ENCODE data around the gene ANKRD36. TPM values are rescaled to one million over a fixed set of nuclear protein-coding genes. Genes with fewer than 3 reads are reported as not detected.
"Not testable (repeated sequence)": the region's sequence is repeated elsewhere in the genome, so short reads cannot be mapped to it uniquely, and the experiment has no call there.

Gene ANKRD36
- total and polyA plus RNA-seq, 2 of the 13 experiments (the other 11 are each of a cell fraction or from before 2014, with no cell fraction given), result 6.4 to 27.3 TPM

- no peak for TF ChIP-seq KIAA2018 (CRISPR knock-in tag; IDR thresholded peaks at IDR 0.05; ENCODE audit: borderline replicate concordance)
- TF ChIP-seq FOXA3 (CRISPR knock-in tag; IDR thresholded peaks at IDR 0.05), result no peak
- no peak for TF ChIP-seq ZMYM3 (CRISPR knock-in tag; IDR thresholded peaks at IDR 0.05)
- TF ChIP-seq ZNF552 (CRISPR knock-in tag; IDR thresholded peaks at IDR 0.05; ENCODE audit: borderline replicate concordance), result no peak
These were observed 154.6 kb downstream of the ANKRD36 start (continued) for GRCh38 chr2:97267411-97268074.

DNA sequence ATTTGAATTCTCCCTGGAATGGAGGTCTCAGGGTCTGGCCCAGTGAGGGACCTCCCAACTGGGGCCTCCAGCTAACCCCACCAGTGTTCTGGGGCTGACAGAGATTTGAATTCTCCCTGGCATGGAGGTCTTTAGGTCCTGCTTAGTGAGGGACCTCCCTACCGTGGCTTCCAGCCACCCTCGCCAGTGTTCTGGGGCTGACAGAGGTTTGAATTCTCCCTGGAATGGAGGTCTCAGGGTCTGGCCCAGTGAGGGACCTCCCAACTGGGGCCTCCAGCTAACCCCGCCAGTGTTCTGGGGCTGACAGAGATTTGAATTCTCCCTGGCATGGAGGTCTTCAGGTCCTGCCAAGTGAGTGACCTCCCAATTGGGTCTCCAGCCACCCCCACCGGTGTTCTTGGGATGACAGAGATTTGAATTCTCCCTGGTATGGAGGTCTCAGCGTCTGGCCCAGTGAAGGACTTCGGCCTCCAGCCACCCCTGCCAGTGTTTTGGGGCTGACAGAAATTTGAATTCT lies 155.2 kb downstream of the ANKRD36 start:
- H3K4me1 ChIP-seq (ENCODE audit: insufficient read depth, low read length); H3K4me2 ChIP-seq (ENCODE audit: low read depth, low read length); H3K27ac ChIP-seq (ENCODE audit: extremely low read length, insufficient read depth, low read length); in situ Hi-C loops (cut with HindIII; ENCODE audit: extremely low pct_ligation_motif_present, low pct_unique_long_range_greater_than_20kb); H3K27me3 ChIP-seq (ENCODE audit: control insufficient read depth in 1 of 2, insufficient read depth in 2 of 2, low read length in 2 of 2); FAIRE-seq; DNase-seq (ENCODE audit: low spot score); H3K9me3 ChIP-seq (ENCODE audit: low read length); H3K4me3 ChIP-seq (replicated peaks in 1 of 3; ENCODE audit: insufficient read depth in 1 of 3, low read depth in 2 of 3, low read length in 3 of 3); H4K20me1 ChIP-seq (ENCODE audit: insufficient read depth, low read length); CTCF ChIA-PET (ENCODE audit: low intra/inter-chr PET ratio, low total read pairs); intact Hi-C loops (cut with micrococcal nuclease; ENCODE audit: unreplicated experiment); H2AFZ ChIP-seq (ENCODE audit: low read length); H3K79me2 ChIP-seq (ENCODE audit: insufficient read depth, low read length); H3K9ac ChIP-seq (ENCODE audit: insufficient read depth, low read depth, low read length); POLR2A ChIA-PET; H3K36me3 ChIP-seq (replicated peaks in 1 of 2; ENCODE audit: control insufficient read depth in 1 of 2, insufficient read depth in 2 of 2, low read length in 2 of 2); ATAC-seq: not testable (repeated sequence)
- WGBS (ENCODE audit: low lambda C conversion rate), result 84% methylated on average over 6 of the region's 6 CpGs
- TSS peak; percentile 35 for BruUV-seq (replicated peaks)

DNA sequence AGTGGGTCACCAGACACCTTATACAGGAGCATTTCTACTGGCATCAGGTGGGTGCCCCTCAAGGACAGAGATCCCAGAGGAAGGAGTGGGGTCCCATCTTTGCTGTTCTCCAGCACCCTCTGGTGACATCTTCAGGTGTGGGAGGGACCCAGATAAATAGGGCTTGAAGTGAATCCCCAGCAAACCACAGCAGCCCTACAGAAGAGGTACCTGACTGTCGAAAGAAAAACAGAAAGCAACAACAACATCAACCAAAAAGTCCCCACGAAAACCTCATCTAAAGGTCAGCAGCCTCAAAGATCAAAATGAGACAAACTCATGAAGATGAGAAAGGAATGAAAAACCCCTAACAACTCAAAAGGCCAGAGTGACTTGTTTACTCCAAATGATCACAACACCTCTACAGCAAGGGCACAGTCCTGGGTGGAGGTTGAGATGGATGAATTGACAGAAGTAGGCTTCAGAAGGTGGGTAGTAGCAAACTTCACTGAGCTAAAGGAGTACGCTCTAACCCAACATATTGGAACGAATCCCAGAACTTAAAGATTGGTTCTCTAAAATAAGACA lies 163.4 kb downstream of the ANKRD36 start:
- H3K4me2 ChIP-seq (ENCODE audit: low read depth, low read length); H3K27me3 ChIP-seq (ENCODE audit: control insufficient read depth in 1 of 2, insufficient read depth in 2 of 2, low read length in 2 of 2); in situ Hi-C loops (cut with HindIII; ENCODE audit: extremely low pct_ligation_motif_present, low pct_unique_long_range_greater_than_20kb); H3K27ac ChIP-seq (ENCODE audit: extremely low read length, insufficient read depth, low read length); ATAC-seq; FAIRE-seq; H4K20me1 ChIP-seq (ENCODE audit: insufficient read depth, low read length); H3K9me3 ChIP-seq (ENCODE audit: low read length); intact Hi-C loops (cut with micrococcal nuclease; ENCODE audit: unreplicated experiment); POLR2A ChIA-PET; DNase-seq (ENCODE audit: low spot score); H3K36me3 ChIP-seq (replicated peaks in 1 of 2; ENCODE audit: control insufficient read depth in 1 of 2, insufficient read depth in 2 of 2, low read length in 2 of 2); BruUV-seq (replicated peaks); H3K79me2 ChIP-seq (ENCODE audit: insufficient read depth, low read length); H3K4me3 ChIP-seq (replicated peaks in 1 of 3; ENCODE audit: insufficient read depth in 1 of 3, low read depth in 2 of 3, low read length in 3 of 3); CTCF ChIA-PET (ENCODE audit: low intra/inter-chr PET ratio, low total read pairs); H3K9ac ChIP-seq (ENCODE audit: insufficient read depth, low read depth, low read length); H3K4me1 ChIP-seq (ENCODE audit: insufficient read depth, low read length); H2AFZ ChIP-seq (ENCODE audit: low read length): not testable (repeated sequence)
- WGBS (ENCODE audit: low lambda C conversion rate), result no CpG with 5 or more reads among the region's 4 CpGs

Data from HepG2 (cell line).